RWPE1 (cell line): ENCODE data around the gene P2RX6.

ENCODE experiments used
- CTCF ChIA-PET: fragments of 350-600 bp; sonication (Branson Sonifier 250); formaldehyde crosslinking; extraction: SDS; loops from one replicate; lab custom pipeline; 2021; lab: Yijun Ruan, JAX
- POLR2A ChIA-PET: fragments of 400-600 bp; formaldehyde crosslinking; extraction: SDS; loops from one replicate; lab custom pipeline; 2020; ENCODE audit warnings: antibody characterized with exemption; ENCODE audit not compliant: low non-redundant PET; lab: Yijun Ruan, JAX
- DNase-seq: peaks from one replicate; pipeline ENCODE4 v3.0.0; 2012; ENCODE audit warnings: low spot score
- H3K27ac ChIP-seq: fragments of 450-650 bp; 2 replicates; pipeline ENCODE4 v1.5.1; 2017
- TF ChIP-seq, protein P1 (sequence below): fragments of 450-650 bp; conservative IDR thresholded peaks from 2 replicates; pipeline ENCODE4 v1.5.1; 2017; ENCODE audit warnings: low read depth, mild to moderate bottlenecking

The P2RX6 gene

DNA sequence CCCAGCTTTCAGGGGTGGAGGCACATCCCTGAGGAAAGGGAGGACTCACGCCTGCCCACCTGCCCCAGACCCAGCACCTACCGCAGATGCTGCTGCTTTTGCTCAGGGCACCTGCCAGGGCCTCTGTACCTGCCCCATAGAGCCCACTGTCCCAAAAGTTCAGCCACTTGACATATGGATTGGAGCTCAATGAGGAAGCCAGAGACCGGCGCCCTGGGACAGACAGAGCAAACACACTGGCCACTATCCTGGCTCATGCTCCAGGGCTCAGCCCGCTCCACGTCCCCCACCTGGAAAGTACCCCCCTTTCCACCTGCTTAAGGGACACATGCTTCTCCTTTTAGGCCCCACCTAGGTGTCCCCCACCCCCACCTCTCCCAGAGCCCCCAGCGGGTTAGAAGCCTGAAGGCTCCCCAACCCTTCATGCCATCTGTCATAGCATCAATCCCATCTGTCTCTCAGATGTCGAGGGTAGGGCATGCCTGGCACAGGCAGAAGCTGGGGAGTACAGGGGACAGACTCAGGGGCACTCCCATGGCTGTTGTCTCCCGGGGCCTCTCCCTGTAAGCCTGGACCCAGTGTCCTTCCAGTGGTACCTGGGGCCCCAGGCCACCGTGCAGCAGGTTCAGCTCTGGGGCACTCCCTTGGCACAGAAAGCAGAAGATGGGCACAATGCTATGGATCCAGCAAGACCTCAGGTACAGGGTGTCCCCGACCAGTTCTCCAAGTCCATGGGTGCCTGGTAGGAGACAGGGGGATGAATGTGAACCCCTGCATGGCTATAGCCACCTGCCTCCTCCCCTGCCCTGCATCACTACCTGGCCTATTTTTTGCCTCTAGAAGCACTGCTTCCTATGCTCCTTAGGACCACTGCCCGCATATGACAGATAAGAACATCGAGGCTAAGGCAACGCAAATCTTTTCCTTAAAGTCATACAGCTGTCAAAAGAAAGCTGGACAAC, 2.2 kb upstream of the P2RX6 start:
- peak overlapping the region; percentile 92 for H3K27ac ChIP-seq
- CTCF ChIA-PET: no interaction called here
- TF ChIP-seq, protein P1, sequence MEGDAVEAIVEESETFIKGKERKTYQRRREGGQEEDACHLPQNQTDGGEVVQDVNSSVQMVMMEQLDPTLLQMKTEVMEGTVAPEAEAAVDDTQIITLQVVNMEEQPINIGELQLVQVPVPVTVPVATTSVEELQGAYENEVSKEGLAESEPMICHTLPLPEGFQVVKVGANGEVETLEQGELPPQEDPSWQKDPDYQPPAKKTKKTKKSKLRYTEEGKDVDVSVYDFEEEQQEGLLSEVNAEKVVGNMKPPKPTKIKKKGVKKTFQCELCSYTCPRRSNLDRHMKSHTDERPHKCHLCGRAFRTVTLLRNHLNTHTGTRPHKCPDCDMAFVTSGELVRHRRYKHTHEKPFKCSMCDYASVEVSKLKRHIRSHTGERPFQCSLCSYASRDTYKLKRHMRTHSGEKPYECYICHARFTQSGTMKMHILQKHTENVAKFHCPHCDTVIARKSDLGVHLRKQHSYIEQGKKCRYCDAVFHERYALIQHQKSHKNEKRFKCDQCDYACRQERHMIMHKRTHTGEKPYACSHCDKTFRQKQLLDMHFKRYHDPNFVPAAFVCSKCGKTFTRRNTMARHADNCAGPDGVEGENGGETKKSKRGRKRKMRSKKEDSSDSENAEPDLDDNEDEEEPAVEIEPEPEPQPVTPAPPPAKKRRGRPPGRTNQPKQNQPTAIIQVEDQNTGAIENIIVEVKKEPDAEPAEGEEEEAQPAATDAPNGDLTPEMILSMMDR: no peak
- POLR2A ChIA-PET: no interaction called here
- no peak for DNase-seq

DNA sequence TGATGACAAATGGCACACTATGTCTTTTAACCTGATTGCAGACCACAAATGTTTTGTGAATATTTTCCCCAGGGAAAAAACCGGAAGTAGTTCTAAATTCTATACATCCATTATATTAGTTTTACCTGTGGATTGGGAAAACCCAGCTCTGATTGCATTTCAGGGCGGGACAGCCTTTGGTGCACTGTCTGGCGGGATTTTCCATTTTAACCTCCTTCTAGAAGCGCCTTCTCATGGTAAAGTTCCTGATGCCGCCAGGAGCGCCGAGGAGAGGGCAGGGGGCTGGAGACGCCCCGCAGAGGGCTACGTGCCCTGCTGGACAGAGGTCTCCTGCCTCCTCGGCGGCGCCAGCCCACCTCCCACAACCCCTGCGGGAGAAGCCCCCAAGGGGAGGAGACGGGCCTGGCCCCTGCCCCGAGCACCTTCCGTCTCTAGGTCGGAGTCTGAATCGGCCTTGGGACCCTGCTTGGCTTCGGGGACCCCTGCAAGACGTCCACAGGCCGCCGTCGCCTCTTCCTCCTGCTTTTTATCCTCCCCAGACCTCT, 1.2 kb upstream of the P2RX6 start:
- no peak for DNase-seq
- ChIA-PET POLR2A (no interaction called here), CTCF (interaction anchor here (0.6 kb wide), 1 partner anchor 24 kb away, joined by 4 read pairs; no protein-coding TSS in a partner anchor)
- H3K27ac ChIP-seq: peak overlapping the region; percentile 92
- TF ChIP-seq, protein P1: no peak

DNA sequence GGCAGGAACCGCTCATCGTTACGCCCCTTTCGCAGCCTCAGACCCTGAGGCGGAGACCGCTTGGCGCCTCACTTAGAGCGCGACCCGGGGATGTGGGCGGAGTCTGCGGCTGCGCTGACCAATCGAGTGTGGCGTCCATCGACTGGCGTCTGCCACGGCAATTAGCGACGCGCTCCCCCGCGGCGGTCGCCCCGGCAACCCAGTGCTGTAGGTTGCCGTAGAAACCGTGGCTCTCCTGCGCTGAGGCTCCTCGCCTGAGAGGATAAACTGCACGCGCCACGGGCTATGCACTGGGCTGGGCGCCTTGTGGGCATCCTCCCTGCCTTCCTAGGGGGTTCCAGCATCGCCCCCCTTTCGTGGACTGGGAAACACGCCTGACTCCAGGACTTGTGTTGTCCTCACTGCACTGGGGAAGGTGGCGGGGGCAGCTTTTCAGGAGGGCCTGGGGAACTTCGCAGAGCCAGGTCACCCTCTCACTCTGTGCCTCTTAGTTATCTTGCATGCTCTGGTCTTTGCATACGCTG, 701 bp upstream of the P2RX6 start:
- ChIA-PET CTCF (interaction anchor here (0.6 kb wide), 1 partner anchor 23 kb away, joined by 4 read pairs; no protein-coding TSS in a partner anchor), POLR2A (interaction anchor here (0.6 kb wide), 1 partner anchor 31 kb away, joined by 9 read pairs; no protein-coding TSS in a partner anchor)
- H3K27ac ChIP-seq: peak overlapping the region; percentile 92
- DNase-seq: peak; percentile 85
- TF ChIP-seq, protein P1: no peak

DNA sequence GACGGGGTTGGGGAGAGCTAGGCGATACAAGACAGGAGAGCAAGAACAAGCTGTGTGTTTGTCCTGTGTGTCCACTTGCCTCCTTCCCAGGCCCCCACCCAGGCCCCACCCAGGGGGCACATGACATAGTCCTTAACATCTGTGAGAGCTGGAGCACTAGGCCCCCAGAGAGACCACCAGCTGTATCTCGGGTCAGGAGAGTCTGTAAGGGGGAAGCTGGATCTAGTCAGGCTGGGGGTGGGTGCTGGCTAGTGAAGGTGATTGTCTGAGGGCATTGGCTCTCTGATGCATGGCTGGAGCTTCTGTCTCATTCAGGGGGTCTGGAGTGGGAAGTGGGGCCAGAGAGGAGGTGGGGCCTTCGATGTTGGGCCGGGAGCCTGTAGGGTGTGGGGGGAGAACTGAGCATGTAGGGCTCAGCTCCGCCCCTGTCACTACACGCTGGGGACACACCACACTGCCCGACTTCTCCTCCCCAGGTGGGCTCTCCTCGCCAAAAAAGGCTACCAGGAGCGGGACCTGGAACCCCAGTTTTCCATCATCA, 571 bp downstream of the P2RX6 start:
- H3K27ac ChIP-seq: peak overlapping the region; percentile 92
- CTCF ChIA-PET: no interaction called here
- TF ChIP-seq, protein P1: no peak

DNA sequence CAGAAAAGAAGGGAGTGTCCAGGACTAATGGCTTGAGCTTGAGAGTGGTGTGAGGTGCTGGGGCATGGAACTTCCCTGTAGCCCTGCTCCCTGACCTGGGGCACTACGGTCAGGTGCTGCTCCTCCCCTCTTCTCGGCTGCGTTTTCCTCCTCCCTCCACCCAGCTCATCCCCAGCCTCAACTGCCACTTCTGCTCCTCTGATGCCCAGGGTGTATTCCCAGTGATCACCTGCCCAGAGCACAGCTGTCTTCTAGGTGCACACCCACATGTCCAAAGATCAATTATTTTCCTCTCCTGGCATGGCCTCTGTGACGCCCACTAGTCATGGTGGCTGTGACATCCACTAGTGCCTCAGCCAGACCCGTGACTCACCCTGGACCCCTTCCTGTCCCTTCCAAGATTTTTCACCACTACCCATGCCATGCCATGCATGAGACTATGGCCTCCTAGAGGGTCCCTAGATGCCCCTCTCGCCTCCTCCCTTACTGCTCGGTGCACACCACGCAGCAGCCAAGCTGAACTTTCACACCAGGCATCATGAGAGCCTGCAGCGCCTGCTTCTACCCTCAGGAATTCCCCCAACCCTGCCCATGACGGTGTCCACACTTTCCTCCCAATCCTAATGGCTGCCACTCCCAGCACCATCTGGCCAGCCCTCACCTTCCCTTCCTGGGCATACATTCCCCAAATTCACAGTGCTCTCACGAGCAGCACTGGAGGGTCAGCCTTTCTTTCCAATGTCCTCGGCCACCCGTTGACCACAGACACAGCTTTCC, 1.9 kb downstream of the P2RX6 start:
- TF ChIP-seq, protein P1: no peak
- no peak for DNase-seq
- POLR2A ChIA-PET: no interaction called here
- peak overlapping the region; percentile 92 for H3K27ac ChIP-seq
- CTCF ChIA-PET: no interaction called here

More for the DNA sequence above, 571 bp downstream of the P2RX6 start:
- no peak for DNase-seq
- POLR2A ChIA-PET: interaction anchor here (0.6 kb wide), 1 partner anchor 31 kb away, joined by 3 read pairs; no protein-coding TSS in a partner anchor
